GM18907 (cell line): ENCODE data around the gene RAMP1.

Experiments used
- ATAC-seq: cut with Tn5 transposase; IDR thresholded peaks from one replicate; pipeline ENCODE4 v1.9.1; 2021; ENCODE audit warnings: mild to moderate bottlenecking, moderate library complexity; ENCODE audit not compliant: unreplicated experiment

Gene RAMP1

GRCh38 chr2:237876061-237876526 is 16.7 kb downstream of the RAMP1 start:
- ATAC-seq: no peak

- no peak for ATAC-seq
Measured at GRCh38 chr2:237876532-237876931, 17.1 kb downstream of the RAMP1 start.

GRCh38 chr2:237876951-237877491 is 17.6 kb downstream of the RAMP1 start:
- no peak for ATAC-seq

GRCh38 chr2:237877576-237878307 is 18.3 kb downstream of the RAMP1 start:
- ATAC-seq: no peak

GRCh38 chr2:237878321-237879057 is 19.1 kb downstream of the RAMP1 start:
- ATAC-seq: no peak

- no peak for ATAC-seq
Measured at GRCh38 chr2:237879058-237879430, 19.6 kb downstream of the RAMP1 start.

- ATAC-seq: no peak
Measured at GRCh38 chr2:237879991-237880560, 20.7 kb downstream of the RAMP1 start.

- ATAC-seq: no peak
Measured at GRCh38 chr2:237882510-237883481, 23.4 kb downstream of the RAMP1 start.

- no peak for ATAC-seq
Measured at GRCh38 chr2:237883951-237884446, 24.6 kb downstream of the RAMP1 start.

GRCh38 chr2:237884681-237885080 is 25.3 kb downstream of the RAMP1 start:
- ATAC-seq: no peak

- ATAC-seq: no peak
Measured at GRCh38 chr2:237885111-237885930, 25.9 kb downstream of the RAMP1 start.

- no peak for ATAC-seq
Measured at GRCh38 chr2:237885931-237886684, 26.7 kb downstream of the RAMP1 start.

GRCh38 chr2:237886685-237887481 is 27.5 kb downstream of the RAMP1 start:
- ATAC-seq: no peak

GRCh38 chr2:237888389-237888788 is 29.0 kb downstream of the RAMP1 start:
- no peak for ATAC-seq

GRCh38 chr2:237889016-237889415 is 29.6 kb downstream of the RAMP1 start:
- ATAC-seq: no peak

GRCh38 chr2:237889811-237890210 is 30.4 kb downstream of the RAMP1 start:
- ATAC-seq: no peak

GRCh38 chr2:237892478-237892877 is 33.1 kb downstream of the RAMP1 start:
- ATAC-seq: no peak
